GM21367 (cell line): Measurements from ENCODE around the gene PAPPA2.
"Not testable (repeated sequence)": the region's sequence is repeated elsewhere in the genome, so short reads cannot be mapped to it uniquely, and the experiment has no call there.

Experiments used
- ATAC-seq: cut with Tn5 transposase; IDR thresholded peaks from one replicate; pipeline ENCODE4 v1.9.1; 2021; ENCODE audit not compliant: unreplicated experiment

PAPPA2 gene

DNA sequence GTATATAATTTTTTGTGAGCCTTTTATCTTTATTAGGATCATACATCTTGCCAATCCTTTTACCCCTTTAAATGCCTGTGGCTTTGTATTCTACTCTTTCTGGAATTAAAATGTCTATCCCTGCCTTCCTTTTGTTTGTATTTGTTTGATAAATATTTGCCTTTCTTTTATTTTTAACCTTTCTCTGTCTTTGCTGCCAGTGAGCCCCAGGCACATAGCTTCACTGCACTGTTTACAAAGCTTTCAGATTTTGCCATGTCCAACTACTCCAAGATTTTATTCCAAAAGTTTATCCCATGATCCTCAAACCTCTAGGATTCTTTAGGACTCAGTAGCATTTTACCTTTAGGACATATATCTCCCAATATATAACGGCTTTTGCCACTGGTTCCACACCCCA lies 281.2 kb downstream of the PAPPA2 start:
- no peak for ATAC-seq

DNA sequence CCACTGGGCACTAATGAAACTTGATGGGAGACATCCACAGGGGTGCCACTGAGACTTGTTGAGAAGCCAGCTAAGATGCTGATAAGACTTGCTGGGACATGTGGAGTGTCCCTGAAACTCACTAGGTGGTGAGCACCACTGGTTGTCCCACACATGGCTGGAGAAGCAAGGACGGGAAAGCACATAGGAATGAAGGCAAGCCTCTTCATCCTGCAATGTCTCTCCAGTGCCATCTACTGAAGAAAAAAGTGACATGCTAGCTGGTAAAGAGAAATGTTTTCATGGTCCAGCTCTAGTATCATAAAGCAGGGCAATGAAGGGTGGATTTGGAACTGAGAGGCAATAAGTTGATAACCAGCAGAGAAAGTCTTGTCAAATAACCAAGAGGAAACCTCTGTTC lies 283.0 kb downstream of the PAPPA2 start:
- ATAC-seq = no peak

DNA sequence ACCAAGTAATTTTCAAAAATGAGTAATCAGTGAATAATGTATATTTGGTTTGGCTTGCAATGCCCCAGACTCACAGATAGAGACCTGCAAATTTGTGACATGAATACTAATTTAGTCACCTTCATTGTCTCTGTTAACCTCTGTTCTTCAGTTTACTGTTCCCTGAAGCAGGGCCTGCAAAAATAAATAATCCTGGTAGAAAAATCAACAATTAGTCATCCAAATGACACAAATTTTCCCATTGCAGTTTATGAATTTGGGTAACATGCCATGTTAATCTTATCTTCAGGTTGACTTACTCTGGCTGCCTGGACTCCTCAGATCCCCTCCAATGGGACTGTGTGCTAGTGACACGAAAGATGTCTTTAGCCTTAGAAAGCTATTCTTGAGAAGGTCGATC lies 289.5 kb downstream of the PAPPA2 start:
- no peak for ATAC-seq

DNA sequence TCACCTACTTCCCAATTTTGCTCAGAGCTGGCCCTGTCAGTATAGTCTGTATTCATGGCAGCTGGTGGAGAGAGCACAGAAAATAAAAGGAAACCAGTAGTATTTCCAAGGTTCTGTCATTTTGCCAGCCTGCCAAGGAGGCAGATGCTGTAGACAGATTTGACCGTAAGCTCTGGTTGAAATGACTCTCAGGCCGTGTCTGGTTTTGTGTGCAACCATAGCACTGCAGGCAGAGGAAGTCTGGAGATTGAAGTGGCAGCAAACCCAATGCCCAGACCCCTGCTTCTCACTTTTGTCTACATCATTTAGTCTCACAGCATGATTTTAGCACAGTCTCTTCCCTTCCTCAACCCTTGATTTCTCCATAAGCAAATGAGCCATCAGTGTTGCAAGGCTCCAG lies 291.7 kb downstream of the PAPPA2 start:
- no peak for ATAC-seq

DNA sequence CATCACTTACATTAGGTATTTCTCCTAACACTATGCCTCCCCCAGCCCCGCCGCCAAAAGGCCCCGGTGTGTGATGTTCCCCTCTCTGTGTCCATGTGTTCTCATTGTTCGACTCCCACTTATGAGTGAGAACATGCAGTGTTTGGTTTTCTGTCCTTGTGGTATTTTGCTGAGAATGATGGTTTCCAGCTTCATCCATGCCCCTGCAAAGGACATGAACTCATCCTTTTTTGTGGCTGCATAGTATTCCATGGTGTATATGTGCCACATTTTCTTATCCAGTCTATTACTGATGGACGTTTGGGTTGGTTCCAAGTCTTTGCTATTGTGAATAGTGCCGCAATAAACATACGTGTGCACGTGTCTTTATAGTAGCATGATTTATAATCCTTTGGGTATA lies 293.8 kb downstream of the PAPPA2 start:
- ATAC-seq = not testable (repeated sequence)

DNA sequence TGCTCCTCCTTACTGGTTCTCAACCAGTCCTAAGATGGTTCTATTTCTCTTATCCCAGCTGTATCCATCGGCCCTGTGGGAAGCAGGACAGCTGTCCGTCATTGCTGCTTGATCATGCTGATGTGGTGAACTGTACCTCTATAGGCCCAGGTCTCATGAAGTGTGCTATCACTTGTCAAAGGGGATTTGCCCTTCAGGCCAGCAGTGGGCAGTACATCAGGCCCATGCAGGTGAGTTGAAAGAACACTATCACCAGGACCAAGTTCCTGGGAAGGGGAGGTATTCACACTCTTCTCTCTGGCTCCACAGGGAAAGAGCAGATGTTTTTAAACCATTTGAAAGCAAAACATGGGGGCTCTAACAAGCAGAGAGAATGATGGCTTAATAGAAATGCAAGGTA lies 302.6 kb downstream of the PAPPA2 start:
- ATAC-seq = no peak

DNA sequence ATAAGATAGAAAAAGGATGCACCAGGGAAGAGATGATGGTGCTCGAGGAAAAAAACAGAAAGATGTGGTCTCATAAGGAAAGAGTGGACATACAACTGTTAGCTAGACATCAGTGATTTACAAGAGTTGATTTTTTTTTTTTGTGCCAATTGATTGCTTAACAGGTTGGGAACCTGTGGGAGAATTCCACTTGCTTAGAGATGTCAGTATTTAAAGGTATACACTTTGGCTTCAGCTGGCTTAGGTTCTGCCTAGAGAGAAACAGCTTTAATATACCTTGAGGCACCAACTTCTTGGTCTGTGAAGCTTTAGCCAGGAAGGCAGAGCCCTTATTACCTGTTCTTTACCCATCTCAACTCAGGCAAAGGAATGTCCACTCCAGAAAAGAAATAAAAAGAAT lies 303.8 kb downstream of the PAPPA2 start:
- ATAC-seq = no peak

DNA sequence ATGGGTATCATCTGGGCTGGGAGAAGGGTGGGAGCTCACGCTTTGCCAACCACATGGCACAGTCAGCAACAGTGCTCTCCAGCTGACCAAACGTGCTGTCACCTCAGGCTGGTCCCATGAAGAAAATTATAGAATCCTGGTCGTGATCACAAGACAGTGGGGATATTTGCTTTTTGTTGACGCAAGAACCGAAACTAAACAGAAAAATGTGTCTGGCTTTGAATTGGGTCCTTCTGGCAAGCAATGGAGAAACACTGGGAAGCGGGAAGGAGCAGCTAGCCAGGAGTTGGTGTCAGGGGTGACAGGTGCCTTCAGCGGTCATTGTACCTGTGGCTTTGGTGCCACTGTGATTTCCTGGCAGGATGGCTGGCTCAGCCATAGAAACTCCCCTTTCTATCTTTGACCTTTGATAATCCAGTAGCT lies 304.8 kb downstream of the PAPPA2 start:
- no peak for ATAC-seq

DNA sequence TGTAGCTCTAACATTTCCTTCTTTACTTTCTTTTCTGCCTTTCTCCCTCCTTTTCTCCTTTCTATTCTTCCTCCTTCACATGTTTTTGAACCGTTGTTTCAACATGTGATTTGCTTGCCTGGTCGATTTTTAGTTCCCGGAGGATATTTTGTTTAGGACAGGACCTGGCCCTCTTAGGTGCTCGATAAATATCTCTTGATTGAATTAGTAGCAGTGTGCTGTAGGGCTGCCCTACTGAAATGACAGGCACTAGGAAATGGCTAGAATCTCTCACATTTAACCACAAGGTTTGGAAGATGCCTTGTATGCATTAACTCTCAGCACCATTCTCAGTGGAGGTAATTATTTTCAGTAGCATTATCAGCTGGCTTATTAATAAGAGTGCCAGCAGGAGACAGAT lies 305.6 kb downstream of the PAPPA2 start:
- no peak for ATAC-seq

DNA sequence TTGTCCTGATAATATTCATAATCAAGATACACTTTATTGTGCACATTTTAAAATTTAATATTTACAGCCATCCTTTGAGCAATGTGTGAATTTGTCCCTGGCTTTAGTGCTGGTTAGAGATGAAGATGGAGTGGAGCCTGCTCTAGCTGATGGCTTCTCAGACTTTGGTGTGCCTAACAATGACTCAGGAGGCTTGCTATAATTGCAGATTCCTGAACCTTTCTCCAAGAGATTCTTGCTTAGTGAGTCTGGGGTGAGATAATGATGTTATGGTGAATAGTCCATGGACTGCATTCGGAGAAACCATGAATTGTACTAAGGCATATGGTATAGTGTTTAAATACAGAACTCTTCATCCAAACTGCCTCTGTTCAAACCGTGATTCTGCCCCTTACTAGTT lies 307.1 kb downstream of the PAPPA2 start:
- ATAC-seq = no peak

DNA sequence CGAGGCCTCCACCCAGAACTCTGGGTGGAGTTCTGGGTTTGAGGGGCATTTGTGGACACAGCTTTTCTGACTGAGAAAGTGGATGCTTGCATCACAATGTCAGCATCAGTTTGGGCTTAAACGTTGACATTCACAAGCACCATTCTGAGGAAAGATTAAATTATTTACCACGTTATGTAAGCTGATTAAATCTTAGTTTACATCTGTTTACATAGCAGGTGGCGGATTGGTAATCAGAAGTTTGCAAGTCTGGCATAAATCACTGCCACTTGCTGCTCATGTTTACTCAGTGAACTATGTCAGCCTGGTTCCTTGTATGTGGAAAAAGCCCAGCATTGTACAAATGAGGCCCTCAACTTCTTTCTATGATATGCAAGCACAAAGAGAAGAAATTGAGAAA lies 310.1 kb downstream of the PAPPA2 start:
- no peak for ATAC-seq

DNA sequence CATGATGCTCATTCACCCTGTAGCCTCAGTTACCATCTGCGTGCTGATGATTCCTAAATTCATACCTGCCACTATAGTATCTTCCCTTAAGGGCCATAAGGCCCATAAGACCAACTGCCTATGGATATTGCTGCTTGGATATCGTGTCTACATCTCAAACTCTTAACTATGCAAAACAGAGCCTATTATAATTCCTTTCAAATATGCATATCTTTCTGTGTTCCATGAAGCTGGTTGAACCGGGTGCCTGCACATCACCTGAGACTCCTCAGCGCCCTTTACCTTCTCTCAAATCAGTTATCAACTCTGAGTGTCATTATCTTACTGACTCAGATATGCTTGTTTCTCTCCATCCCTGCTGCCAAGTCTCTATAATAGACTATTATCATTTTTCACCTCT lies 311.2 kb downstream of the PAPPA2 start:
- no peak for ATAC-seq

DNA sequence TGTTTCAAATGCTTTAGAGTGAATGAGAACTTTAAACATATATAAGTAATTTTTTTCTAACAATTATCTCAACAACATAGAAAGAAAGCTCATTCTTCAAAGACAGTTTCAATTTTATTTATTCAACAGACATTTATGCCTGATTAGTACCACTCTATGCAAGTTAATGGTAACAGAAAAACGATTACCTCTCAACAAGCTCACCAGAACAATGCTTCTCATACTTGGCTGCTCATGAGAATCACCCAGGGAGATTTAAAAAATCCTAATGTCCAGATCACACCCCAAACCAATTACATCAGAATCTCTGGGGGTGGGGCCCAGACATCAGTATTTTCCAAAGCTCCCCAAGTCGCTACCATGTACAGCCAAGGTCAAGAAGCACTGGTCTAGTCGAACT lies 312.4 kb downstream of the PAPPA2 start:
- no peak for ATAC-seq

DNA sequence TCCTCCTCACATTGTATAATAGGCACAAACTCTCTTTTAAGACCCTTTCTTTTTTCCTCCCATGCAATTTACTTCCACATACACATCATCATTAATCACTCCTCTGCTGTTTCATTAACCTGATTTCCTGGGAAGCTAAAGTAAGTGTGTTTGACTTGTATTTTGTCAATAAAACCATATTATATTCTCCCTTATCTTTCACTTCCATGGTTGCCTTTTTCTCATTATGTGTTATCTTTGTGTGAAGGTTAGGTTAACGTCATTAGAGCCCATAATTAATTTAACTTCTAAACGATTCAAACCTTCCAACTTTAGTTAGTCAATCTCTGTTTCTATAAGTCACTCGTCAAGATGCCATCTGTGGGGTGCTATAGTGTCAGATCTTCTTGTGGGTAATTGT lies 313.0 kb downstream of the PAPPA2 start:
- no peak for ATAC-seq

DNA sequence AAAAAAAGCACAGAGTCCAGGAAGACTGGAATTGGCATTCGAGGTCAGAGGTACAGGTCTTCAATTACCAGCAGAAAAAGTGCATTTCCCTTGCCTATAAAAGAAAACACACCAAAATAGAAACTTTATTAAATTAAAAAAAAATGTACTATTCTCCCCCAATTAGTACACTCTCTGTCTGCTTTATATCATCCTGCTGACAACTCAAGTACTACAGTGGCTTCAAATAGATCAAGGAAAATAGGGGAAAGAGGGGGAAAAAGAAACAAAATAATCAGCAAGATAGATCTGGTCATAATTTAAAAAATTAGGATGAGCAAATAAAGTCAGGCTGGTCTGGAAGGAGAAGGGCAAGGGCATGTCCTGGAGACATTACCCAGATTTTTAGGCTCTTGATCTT lies 315.1 kb downstream of the PAPPA2 start:
- ATAC-seq = no peak

DNA sequence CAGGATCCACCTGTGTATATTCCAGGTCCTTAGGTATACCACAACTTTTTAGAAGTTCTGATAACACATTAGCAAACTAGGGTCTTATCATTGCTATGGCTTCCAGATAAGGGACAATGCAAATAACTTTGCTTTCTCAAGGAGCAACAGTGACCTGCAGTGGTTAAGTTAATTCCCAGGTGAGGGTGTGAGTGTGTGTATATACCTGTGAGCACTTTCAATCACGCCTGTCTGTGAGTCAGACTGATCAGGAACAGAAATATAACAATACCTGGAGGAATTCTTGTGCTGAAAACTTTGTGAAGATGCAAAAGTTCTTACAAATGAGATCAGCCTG lies 317.0 kb downstream of the PAPPA2 start:
- ATAC-seq = no peak

DNA sequence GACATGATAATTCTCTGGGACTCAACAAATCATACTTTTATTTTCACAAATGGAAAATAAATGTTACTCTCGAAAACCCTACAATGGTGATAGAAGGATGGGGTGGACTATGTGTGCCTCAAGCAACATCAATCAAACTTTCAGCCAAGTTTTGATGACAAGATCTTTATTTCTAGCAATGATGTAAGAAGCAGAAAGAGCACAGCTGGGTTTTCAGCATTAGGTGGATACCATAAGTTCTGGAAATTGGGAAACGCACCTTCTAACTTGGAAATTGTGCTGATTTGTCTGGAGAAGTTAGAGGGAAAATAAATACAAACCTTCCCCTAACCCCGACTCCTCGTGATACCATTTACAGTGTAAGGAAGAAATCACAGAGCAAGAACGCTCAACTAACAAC lies 320.3 kb downstream of the PAPPA2 start:
- ATAC-seq = no peak

DNA sequence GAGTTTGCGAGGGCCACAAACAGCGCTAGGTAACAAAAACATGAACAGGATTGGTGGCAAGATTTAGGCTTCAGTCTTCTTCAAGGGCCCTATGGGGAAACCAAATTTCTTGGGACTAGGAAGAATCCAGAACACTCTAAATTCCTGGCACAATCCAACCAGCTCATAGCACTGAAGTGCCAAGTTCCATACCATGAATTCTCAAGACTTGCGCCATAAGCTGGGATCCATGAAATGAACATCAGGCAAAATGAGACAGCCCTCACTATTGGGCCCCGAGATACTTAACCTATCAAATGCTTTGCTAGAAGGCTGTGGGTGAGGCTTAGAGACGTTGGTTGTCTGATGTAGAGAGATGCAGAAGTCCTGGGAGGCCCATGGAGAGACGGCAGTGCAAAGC lies 322.1 kb downstream of the PAPPA2 start:
- no peak for ATAC-seq

DNA sequence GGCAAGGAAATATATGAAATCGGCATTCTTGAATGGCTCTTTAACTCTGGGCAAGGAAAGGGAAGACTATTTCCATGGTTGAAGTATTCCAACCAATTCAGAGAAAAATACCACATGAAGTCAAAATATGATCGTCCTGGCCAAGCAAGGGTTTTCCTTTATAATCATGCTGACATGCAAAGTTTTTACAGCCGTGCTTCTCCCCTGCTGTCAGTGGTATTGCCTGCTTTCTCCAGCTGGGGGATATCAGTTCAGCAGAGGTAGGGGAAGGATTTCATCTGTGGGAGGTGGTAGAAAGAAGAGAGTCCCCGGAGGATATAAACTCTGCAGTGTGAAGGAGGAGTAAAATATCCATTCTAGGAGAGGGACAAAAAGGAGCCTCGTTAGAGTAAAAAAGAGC lies 322.8 kb downstream of the PAPPA2 start:
- ATAC-seq = no peak

DNA sequence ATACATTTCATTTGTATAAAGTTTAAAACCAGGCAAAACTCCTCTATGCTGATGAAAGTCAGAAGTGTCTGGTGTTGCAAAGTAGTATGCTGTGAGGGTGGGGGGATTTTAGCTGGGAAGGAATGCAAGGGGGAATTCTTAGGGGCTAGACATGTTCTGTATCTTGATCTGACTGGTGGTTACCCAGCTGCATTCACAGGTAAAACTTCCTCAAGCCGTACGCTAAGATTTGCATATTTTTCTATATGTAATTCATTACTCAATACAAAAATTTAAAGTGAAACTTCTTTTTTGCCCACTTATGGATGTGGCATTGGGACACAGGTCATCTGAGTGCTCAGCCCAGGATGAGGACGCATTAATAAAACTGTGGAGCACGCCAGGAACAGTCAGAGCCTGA lies 323.3 kb downstream of the PAPPA2 start:
- ATAC-seq = peak; percentile 57

DNA sequence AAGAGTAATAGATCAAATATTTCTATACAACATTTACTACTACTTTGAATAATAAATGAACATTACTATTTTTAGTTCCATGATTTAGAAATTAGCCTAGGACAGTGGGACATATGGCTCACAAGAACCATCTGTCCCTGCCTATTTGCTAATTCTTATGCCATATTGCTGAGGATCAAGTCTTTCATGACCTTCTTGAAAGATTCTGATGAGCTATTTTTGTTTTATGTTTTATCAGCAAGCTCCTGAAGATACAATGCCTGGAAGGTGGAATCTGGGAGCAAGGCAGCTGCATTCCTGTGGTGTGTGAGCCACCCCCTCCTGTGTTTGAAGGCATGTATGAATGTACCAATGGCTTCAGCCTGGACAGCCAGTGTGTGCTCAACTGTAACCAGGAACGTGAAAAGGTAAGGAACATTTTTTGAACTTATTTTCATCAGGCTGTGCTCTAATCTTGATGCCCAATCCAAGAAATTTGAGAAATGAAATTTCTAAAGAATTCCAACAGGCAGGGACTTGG lies 326.7 kb downstream of the PAPPA2 start:
- ATAC-seq = no peak

DNA sequence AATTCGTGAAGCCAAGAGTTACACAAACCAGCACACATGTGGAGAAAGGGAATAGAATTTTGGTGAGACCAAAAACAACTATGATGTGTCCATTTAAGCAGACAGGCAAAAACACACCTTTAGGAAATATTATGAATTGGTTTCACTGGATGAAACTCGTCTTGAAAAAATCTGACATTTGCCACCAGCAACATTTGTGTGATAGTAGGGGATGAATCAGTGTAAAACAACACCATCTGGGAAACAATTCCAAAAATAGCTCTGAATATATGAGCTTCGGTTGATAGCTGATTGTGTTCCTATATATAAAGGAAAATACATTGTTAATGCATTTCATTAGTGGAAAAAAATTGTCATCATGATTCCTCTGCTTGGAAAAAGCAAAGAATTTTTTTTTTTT lies 327.8 kb downstream of the PAPPA2 start:
- ATAC-seq = no peak

DNA sequence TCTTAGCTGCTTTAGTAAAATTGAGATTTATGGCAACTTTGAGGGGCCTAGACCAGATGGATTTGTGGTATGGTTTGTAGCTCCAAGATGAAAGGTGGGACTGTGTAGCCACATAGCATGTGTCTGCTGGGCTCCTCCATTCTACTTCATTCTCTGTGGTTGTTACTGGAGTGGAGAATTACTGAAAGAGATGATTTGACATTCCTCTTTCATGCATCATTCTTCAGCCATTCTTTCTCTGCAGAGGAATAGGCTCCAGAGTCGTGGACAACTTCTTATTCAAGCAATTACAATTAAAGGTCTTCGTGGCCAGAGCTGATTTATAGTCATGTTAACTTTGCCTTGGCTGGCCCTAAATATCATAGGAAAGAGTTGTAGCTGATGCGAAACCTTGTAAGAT lies 328.9 kb downstream of the PAPPA2 start:
- no peak for ATAC-seq

DNA sequence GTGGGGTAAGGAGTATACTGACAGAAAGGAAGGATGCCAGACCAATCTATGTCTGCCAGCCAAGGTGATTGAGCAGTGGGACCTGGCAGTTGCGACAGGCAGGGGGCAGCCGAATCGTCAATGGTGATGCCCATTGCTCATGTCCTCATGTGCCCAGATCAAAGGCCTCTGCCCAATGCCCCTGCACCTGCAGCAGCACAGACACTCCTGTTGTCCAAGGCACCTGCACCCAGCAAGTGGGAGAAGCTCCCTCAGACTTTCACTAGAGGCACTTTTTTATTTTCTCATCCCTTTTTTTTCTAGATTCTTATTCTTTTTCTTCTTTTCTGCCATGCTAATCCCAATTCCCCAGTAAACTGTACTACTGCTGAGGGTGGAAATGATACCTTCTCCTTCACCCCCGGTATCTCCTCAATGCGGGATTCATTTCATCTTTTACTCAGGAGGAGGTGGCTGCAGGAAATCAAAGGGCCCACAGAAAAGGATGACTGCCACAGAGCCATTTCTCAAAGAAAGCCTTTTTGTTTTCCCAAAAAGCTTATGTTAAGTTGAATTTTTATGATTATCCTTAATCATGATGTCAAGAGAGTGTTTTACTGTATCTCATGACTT lies 332.0 kb downstream of the PAPPA2 start:
- ATAC-seq = no peak
